Activated naive CD8-positive, alpha-beta T cell treated with anti-CD3 and anti-CD28 coated beads, Interleukin-2, amount 50 U/mL, for 24 hours (primary cell): Measurements from ENCODE around the gene DOK6.
"Not testable (repeated sequence)": the region's sequence is repeated elsewhere in the genome, so short reads cannot be mapped to it uniquely, and the experiment has no call there.

Source experiments
- ATAC-seq: fragments of 150-1000 bp; cut with Tn5 transposase; one replicate; pipeline ENCODE4 v1.10.0; 2021
- DNase-seq: peaks from one replicate; pipeline ENCODE4 v3.0.0; 2021
- H3K27ac Mint-ChIP-seq: one replicate; pipeline ENCODE4 v1.8.0; 2021; ENCODE audit warnings: mild to moderate bottlenecking, mixed read lengths
- H3K27me3 Mint-ChIP-seq: one replicate; pipeline ENCODE4 v1.8.0; 2021; ENCODE audit warnings: mixed read lengths
- H3K36me3 Mint-ChIP-seq: one replicate; pipeline ENCODE4 v1.8.0; 2021; ENCODE audit warnings: low read depth, mixed read lengths
- H3K4me1 Mint-ChIP-seq: one replicate; pipeline ENCODE4 v1.8.0; 2021; ENCODE audit warnings: mixed read lengths
- H3K4me3 Mint-ChIP-seq: one replicate; pipeline ENCODE4 v1.8.0; 2021; ENCODE audit warnings: mild to moderate bottlenecking, moderate library complexity, mixed read lengths
- H3K9me3 Mint-ChIP-seq: one replicate; pipeline ENCODE4 v1.8.0; 2021; ENCODE audit warnings: mixed read lengths

Gene DOK6

GRCh38 chr18:69647702-69648101 lies 247.0 kb downstream of the DOK6 start:
- no peak for ATAC-seq
- no peak overlapping the region for H3K4me3 Mint-ChIP-seq
- no peaks in the 10 kb centered on the region for H3K4me1 Mint-ChIP-seq
- no peak for DNase-seq
- H3K9me3 Mint-ChIP-seq: no peaks in the 10 kb centered on the region
- H3K27me3 Mint-ChIP-seq: peaks cover 7% of the 10 kb centered on the region
- no peaks in the 10 kb centered on the region for H3K36me3 Mint-ChIP-seq
- no peak overlapping the region for H3K27ac Mint-ChIP-seq

DNA sequence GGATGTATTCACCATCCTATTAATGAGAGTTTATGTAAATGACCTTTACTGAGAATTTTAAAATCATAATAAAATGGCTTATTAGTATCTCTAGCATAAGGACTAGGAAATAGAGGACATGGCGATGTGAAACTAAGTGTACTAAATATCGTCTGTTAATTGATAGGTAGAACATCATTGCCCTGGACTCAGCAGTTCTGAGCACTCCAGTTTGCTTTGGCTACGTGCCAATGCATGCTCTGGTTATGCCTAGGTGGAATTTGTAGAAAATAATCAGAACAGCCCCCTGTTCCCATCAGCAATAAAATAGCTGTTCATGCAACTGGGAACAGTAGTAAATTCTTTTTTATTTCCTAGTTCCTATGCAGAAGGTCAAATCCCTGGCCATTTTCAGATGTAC lies 247.8 kb downstream of the DOK6 start:
- no peak overlapping the region for H3K4me3 Mint-ChIP-seq
- no peak for DNase-seq
- no peaks in the 10 kb centered on the region for H3K36me3 Mint-ChIP-seq
- H3K4me1 Mint-ChIP-seq: no peaks in the 10 kb centered on the region
- no peaks in the 10 kb centered on the region for H3K9me3 Mint-ChIP-seq
- H3K27me3 Mint-ChIP-seq: peaks cover 7% of the 10 kb centered on the region
- no peak for ATAC-seq
- H3K27ac Mint-ChIP-seq: no peak overlapping the region

DNA sequence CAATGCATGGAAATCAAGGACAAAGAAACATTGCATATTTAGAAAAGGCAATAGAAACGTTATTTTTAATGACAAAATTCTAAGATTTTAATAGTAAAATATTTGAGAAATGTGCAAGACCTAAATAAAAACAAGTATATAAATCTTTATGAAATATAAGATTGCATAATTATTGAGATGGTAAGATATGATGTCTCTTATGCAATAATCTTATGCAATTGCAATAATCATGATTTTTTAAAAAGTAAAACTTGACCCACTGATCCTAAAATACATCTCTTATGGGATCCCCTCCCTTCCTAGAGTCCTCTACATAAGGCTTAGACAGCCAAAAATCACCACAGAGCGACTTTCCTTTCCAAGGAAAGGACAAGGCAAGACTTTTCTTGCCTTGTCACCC lies 249.0 kb downstream of the DOK6 start:
- H3K4me1 Mint-ChIP-seq: no peaks in the 10 kb centered on the region
- ATAC-seq (no peak), DNase-seq (no peak)
- no peaks in the 10 kb centered on the region for H3K36me3 Mint-ChIP-seq
- peaks cover 5% of the 10 kb centered on the region for H3K27me3 Mint-ChIP-seq
- no peak overlapping the region for H3K27ac Mint-ChIP-seq
- H3K9me3 Mint-ChIP-seq: no peaks in the 10 kb centered on the region
- no peak overlapping the region for H3K4me3 Mint-ChIP-seq

GRCh38 chr18:69651243-69651642 lies 250.6 kb downstream of the DOK6 start:
- Mint-ChIP-seq H3K36me3 (no peaks in the 10 kb centered on the region), H3K27me3 (peaks cover 5% of the 10 kb centered on the region), H3K9me3 (no peaks in the 10 kb centered on the region), H3K4me3 (no peak overlapping the region), H3K27ac (no peak overlapping the region), H3K4me1 (no peaks in the 10 kb centered on the region)
- DNase-seq: no peak
- ATAC-seq: no peak

GRCh38 chr18:69655816-69656215 lies 255.1 kb downstream of the DOK6 start:
- Mint-ChIP-seq H3K27ac (no peak overlapping the region), H3K27me3 (no peaks in the 10 kb centered on the region), H3K9me3 (no peaks in the 10 kb centered on the region), H3K36me3 (no peaks in the 10 kb centered on the region), H3K4me1 (no peaks in the 10 kb centered on the region), H3K4me3 (no peak overlapping the region)
- ATAC-seq (no peak), DNase-seq (no peak)

- H3K4me3 Mint-ChIP-seq: no peak overlapping the region
- no peak for ATAC-seq
- no peaks in the 10 kb centered on the region for H3K36me3 Mint-ChIP-seq
- H3K27me3 Mint-ChIP-seq: no peaks in the 10 kb centered on the region
- no peaks in the 10 kb centered on the region for H3K4me1 Mint-ChIP-seq
- H3K9me3 Mint-ChIP-seq: no peaks in the 10 kb centered on the region
- DNase-seq: no peak
- no peak overlapping the region for H3K27ac Mint-ChIP-seq
Measured at GRCh38 chr18:69658103-69658502, 257.4 kb downstream of the DOK6 start.

DNA sequence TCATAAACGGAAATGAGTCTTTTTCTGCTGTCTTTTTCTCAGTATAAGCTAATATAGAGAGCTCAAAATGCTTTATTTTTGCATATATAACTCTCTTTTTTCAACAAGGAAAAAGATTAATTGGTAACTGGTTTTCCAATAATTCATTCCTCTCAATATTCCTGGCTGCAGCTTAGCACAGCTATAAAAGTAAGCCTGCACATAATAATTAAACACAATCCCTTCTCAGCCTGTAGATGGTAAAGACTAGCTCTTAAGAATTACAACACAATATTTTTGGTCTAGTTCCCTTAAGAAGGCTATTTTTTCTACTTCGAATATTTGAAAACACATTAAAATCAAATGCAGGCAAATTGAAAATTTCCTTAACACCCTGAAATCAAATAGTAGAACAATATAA lies 258.0 kb downstream of the DOK6 start:
- Mint-ChIP-seq H3K4me3 (no peak overlapping the region), H3K4me1 (no peaks in the 10 kb centered on the region), H3K27ac (no peak overlapping the region), H3K27me3 (no peaks in the 10 kb centered on the region), H3K36me3 (no peaks in the 10 kb centered on the region), H3K9me3 (no peaks in the 10 kb centered on the region)
- DNase-seq (no peak), ATAC-seq (no peak)

GRCh38 chr18:69659142-69659651 lies 258.5 kb downstream of the DOK6 start:
- Mint-ChIP-seq H3K4me3 (no peak overlapping the region), H3K27me3 (no peaks in the 10 kb centered on the region), H3K27ac (no peak overlapping the region), H3K36me3 (no peaks in the 10 kb centered on the region), H3K9me3 (no peaks in the 10 kb centered on the region), H3K4me1 (no peaks in the 10 kb centered on the region)
- ATAC-seq (no peak), DNase-seq (no peak)

GRCh38 chr18:69662090-69662489 lies 261.4 kb downstream of the DOK6 start:
- not testable (repeated sequence) for H3K27ac Mint-ChIP-seq, H3K27me3 Mint-ChIP-seq, H3K4me3 Mint-ChIP-seq, H3K36me3 Mint-ChIP-seq, ATAC-seq, DNase-seq, H3K9me3 Mint-ChIP-seq, H3K4me1 Mint-ChIP-seq

DNA sequence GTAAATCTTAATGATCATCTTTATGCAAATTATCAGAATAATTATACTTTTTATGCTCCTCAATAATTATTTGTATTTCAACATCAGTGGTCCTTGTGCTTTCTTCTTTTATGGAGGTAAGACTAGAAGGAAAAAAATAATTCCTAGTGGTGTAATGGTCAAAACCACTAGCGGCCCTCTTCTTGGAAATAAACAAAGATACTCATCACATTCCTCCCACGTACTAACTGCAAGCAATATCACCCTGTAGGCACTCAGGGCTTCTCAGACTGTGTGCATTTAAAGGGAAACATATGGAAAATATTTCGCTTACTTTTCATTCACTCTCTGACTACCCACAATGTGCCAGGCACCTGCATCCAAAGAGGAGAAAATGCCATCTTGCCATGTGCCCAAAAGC lies 263.7 kb downstream of the DOK6 start:
- Mint-ChIP-seq H3K27me3 (peaks cover 3% of the 10 kb centered on the region), H3K36me3 (no peaks in the 10 kb centered on the region), H3K4me3 (no peak overlapping the region), H3K4me1 (no peaks in the 10 kb centered on the region), H3K27ac (no peak overlapping the region), H3K9me3 (no peaks in the 10 kb centered on the region)
- ATAC-seq (no peak), DNase-seq (no peak)

DNA sequence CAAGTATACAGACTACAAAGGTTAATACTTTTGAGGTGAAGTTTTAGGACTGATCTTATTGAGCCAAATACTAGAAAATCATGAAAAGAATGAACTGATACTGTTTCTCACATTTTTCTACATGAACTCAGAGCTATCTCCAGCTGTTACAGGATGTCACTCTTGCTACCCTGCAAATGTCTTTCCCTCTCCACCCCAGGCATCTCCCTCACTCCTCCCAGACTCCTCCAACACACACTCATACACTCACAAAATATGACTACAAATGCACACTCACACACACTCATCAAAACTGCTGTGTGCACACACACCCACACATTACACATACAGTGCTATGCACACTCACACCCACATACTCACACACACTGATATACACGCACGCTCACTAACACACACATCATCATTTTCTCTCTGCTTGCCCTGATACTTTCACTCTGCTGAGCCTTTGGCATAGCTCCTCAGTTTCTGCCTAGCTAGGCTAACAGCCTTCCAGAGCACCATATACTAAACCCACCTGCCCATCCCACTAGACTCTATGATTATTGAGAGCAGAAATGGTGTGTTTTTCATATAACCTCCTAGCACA lies 273.7 kb downstream of the DOK6 start:
- Mint-ChIP-seq H3K36me3 (no peaks in the 10 kb centered on the region), H3K27ac (no peak overlapping the region), H3K9me3 (no peaks in the 10 kb centered on the region), H3K27me3 (peaks cover 4% of the 10 kb centered on the region), H3K4me1 (no peaks in the 10 kb centered on the region), H3K4me3 (no peak overlapping the region)
- DNase-seq (no peak), ATAC-seq (no peak)

- DNase-seq (no peak), ATAC-seq (no peak)
- H3K4me3 Mint-ChIP-seq: no peak overlapping the region
- no peak overlapping the region for H3K27ac Mint-ChIP-seq
- H3K4me1 Mint-ChIP-seq: no peaks in the 10 kb centered on the region
- H3K9me3 Mint-ChIP-seq: no peaks in the 10 kb centered on the region
- peaks cover 4% of the 10 kb centered on the region for H3K27me3 Mint-ChIP-seq
- no peaks in the 10 kb centered on the region for H3K36me3 Mint-ChIP-seq
Measured at GRCh38 chr18:69674966-69675365, 274.3 kb downstream of the DOK6 start.

GRCh38 chr18:69677595-69677994 lies 276.9 kb downstream of the DOK6 start:
- ATAC-seq: no peak
- H3K27me3 Mint-ChIP-seq: no peaks in the 10 kb centered on the region
- H3K36me3 Mint-ChIP-seq: no peaks in the 10 kb centered on the region
- no peak overlapping the region for H3K27ac Mint-ChIP-seq
- no peaks in the 10 kb centered on the region for H3K4me1 Mint-ChIP-seq
- no peaks in the 10 kb centered on the region for H3K9me3 Mint-ChIP-seq
- no peak for DNase-seq
- H3K4me3 Mint-ChIP-seq: no peak overlapping the region

DNA sequence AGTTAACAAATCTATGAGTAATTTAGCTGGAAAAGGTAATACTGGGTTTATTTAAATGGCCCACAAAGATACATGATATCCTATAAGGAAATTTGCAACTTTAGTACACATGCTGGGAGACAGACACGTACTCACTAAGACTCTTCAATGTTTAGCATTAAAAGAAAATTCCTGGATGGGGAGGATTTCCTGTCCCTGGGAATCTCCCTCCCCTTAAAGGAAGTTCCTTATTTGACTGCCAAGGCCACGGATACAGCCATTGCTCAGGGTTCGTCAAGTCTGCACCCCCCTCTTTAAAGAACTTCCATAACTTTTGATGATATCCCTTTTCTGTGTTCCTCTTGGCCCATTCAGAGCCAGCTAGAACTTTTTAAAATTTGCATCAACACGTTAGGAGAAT lies 279.4 kb downstream of the DOK6 start:
- Mint-ChIP-seq H3K4me3 (no peak overlapping the region), H3K27ac (no peak overlapping the region), H3K9me3 (no peaks in the 10 kb centered on the region), H3K36me3 (no peaks in the 10 kb centered on the region), H3K4me1 (no peaks in the 10 kb centered on the region), H3K27me3 (no peaks in the 10 kb centered on the region)
- DNase-seq (no peak), ATAC-seq (no peak)

- Mint-ChIP-seq H3K9me3 (no peaks in the 10 kb centered on the region), H3K36me3 (no peaks in the 10 kb centered on the region), H3K4me1 (no peaks in the 10 kb centered on the region), H3K27me3 (no peaks in the 10 kb centered on the region), H3K4me3 (no peak overlapping the region), H3K27ac (no peak overlapping the region)
- no peak for ATAC-seq
- DNase-seq: no peak
Measured at GRCh38 chr18:69683176-69683575, 282.5 kb downstream of the DOK6 start.

GRCh38 chr18:69684789-69685188 lies 284.1 kb downstream of the DOK6 start:
- Mint-ChIP-seq H3K4me1 (no peaks in the 10 kb centered on the region), H3K4me3 (no peak overlapping the region), H3K9me3 (no peaks in the 10 kb centered on the region), H3K27ac (no peak overlapping the region), H3K27me3 (no peaks in the 10 kb centered on the region), H3K36me3 (no peaks in the 10 kb centered on the region)
- DNase-seq (no peak), ATAC-seq (no peak)
